OCI-LY1 (cell line): ENCODE data around the gene RNASEH1.

Source experiments
- CTCF ChIP-seq: fragments of 200-600 bp; sonication (generic), shearing (Covaris generic); IDR thresholded peaks from 2 replicates; pipeline ENCODE4 v1.5.1; 2017; ENCODE audit warnings: mild to moderate bottlenecking, antibody characterized with exemption, low read length, moderate library complexity, mixed read lengths
- EZH2 ChIP-seq: fragments of 200-600 bp; sonication (generic), shearing (Covaris generic); IDR thresholded peaks from 2 replicates; pipeline ENCODE4 v1.8.0; 2017; ENCODE audit warnings: borderline replicate concordance, mixed run types, mild to moderate bottlenecking, antibody characterized with exemption, low read length, moderate library complexity, mixed read lengths

- TF ChIP-seq CTCF (no peak), EZH2 (no peak)
These were observed 57.7 kb downstream of the RNASEH1 start for GRCh38 chr2:3500326-3500899.
